SK-N-SH (cell line): Measurements from ENCODE around the gene PTPRC. TPM values are rescaled to one million over a fixed set of nuclear protein-coding genes. Genes with fewer than 3 reads are reported as not detected.

Source experiments
- CTCF ChIA-PET: fragments of 300-600, 350-600 bp; formaldehyde crosslinking; extraction: SDS; loops from one replicate; lab custom pipeline; 2021; lab: Yijun Ruan, JAX
- POLR2A ChIA-PET: fragments of 350-600 bp; sonication (Branson Sonifier 250); formaldehyde crosslinking; extraction: SDS; loops from one replicate; lab custom pipeline; 2020; ENCODE audit warnings: antibody characterized with exemption, inconsistent platforms; lab: Yijun Ruan, JAX
- DNase-seq: peaks from one replicate; pipeline ENCODE4 v3.0.0; 2012
- H2AFZ ChIP-seq: fragments of 200-600 bp; sonication (generic); 2 replicates; pipeline ENCODE4 v1.8.1; 2016; ENCODE audit warnings: antibody characterized with exemption, mild to moderate bottlenecking, low read depth
- H3F3A ChIP-seq: fragments of 200-600 bp; sonication (generic); replicated peaks from 2 replicates; pipeline ENCODE3; 2016; ENCODE audit warnings: antibody characterized with exemption, mild to moderate bottlenecking; ENCODE audit not compliant: insufficient read depth
- H3K27ac ChIP-seq, 2 experiments: fragments of 200-500 bp in 1 of 2; fragments of 200-600 bp in 1 of 2; sonication (Bioruptor generic) in 1 of 2; sonication (generic), shearing (Covaris generic) in 1 of 2; 2 replicates each; pipeline versions ENCODE4 v1.5.1 to v1.6.1; 2014 to 2016; ENCODE audit warnings: low read depth in 2 of 2, inconsistent platforms in 1 of 2, low read length in 1 of 2, mild to moderate bottlenecking in 1 of 2, mixed read lengths in 1 of 2
- H3K27me3 ChIP-seq: fragments of 200-600 bp; sonication (generic), shearing (Covaris generic); 2 replicates; pipeline ENCODE4 v1.6.1; 2016; ENCODE audit warnings: mixed run types; ENCODE audit not compliant: insufficient read depth
- H3K36me3 ChIP-seq, 2 experiments: fragments of 200-500 bp in 1 of 2; fragments of 200-600 bp in 1 of 2; sonication (Bioruptor generic) in 1 of 2; sonication (generic) in 1 of 2; replicated peaks in 1 of 2; 2 replicates each; pipeline versions ENCODE3 to v1.5.1; 2014 to 2016; ENCODE audit warnings: low read length in 1 of 2, mild to moderate bottlenecking in 1 of 2; ENCODE audit not compliant: insufficient read depth in 2 of 2, control insufficient read depth in 1 of 2
- H3K4me1 ChIP-seq, 2 experiments: fragments of 200-500 bp in 1 of 2; fragments of 200-600 bp in 1 of 2; sonication (Bioruptor generic) in 1 of 2; sonication (generic), shearing (Covaris generic) in 1 of 2; 2 replicates each; pipeline versions ENCODE4 v1.5.1 to v1.6.1; 2014 to 2016; ENCODE audit warnings: low read depth in 1 of 2, low read length in 1 of 2, mixed run types in 1 of 2; ENCODE audit not compliant: insufficient read depth in 2 of 2, control insufficient read depth in 1 of 2
- H3K4me2 ChIP-seq: fragments of 200-600 bp; sonication (generic), shearing (Covaris generic); 2 replicates; pipeline ENCODE4 v1.6.1; 2017; ENCODE audit warnings: mixed run types
- H3K4me3 ChIP-seq, 2 experiments: fragments of 200-500 bp in 1 of 2; fragments of 200-600 bp in 1 of 2; sonication (Bioruptor generic) in 1 of 2; sonication (generic), shearing (Covaris generic) in 1 of 2; 2 replicates each; pipeline versions ENCODE4 v1.5.1 to v1.8.1; 2014 to 2016; ENCODE audit warnings: low read depth in 2 of 2, inconsistent platforms in 1 of 2, low read length in 1 of 2, mild to moderate bottlenecking in 1 of 2, mixed read lengths in 1 of 2, moderate library complexity in 1 of 2
- H3K79me2 ChIP-seq: fragments of 200-600 bp; sonication (generic); 2 replicates; pipeline ENCODE4 v1.8.1; 2017; ENCODE audit warnings: mild to moderate bottlenecking; ENCODE audit not compliant: insufficient read depth
- H3K9ac ChIP-seq: fragments of 200-600 bp; sonication (generic); 2 replicates; pipeline ENCODE4 v1.6.1; 2017; ENCODE audit warnings: mixed run types
- H3K9me2 ChIP-seq: fragments of 200-600 bp; sonication (generic); 2 replicates; pipeline ENCODE4 v1.6.1; 2017; ENCODE audit warnings: mixed run types
- H3K9me3 ChIP-seq: fragments of 200-600 bp; sonication (generic); 2 replicates; pipeline ENCODE4 v1.6.1; 2017; ENCODE audit warnings: mixed run types, mild to moderate bottlenecking, moderate library complexity
- H4K20me1 ChIP-seq: fragments of 200-600 bp; sonication (generic); 2 replicates; pipeline ENCODE4 v1.6.1; 2017; ENCODE audit warnings: mild to moderate bottlenecking, mixed run types; ENCODE audit not compliant: insufficient read depth
- CHD2 ChIP-seq: fragments of 150-350 bp; IDR thresholded peaks from 2 replicates; pipeline ENCODE4 v1.6.1; 2018; ENCODE audit warnings: low read length; ENCODE audit not compliant: partially characterized antibody
- ELF1 ChIP-seq: IDR thresholded peaks from 2 replicates; pipeline ENCODE4 v1.4.0; 2012
- EP300 ChIP-seq, 2 experiments: IDR thresholded peaks; 2 replicates each; pipeline versions ENCODE4 v1.4.0 to v1.6.1; 2012; ENCODE audit warnings: borderline replicate concordance in 1 of 2, low read depth in 1 of 2, low read length in 1 of 2
- EZH2phosphoT487 ChIP-seq: fragments of 200-600 bp; sonication (generic); IDR thresholded peaks from 2 replicates; pipeline ENCODE4 v1.6.1; 2017; ENCODE audit warnings: low read depth, mixed run types, mild to moderate bottlenecking, antibody characterized with exemption, moderate library complexity, borderline replicate concordance
- FOSL2 ChIP-seq: IDR thresholded peaks from 2 replicates; pipeline ENCODE4 v1.4.0; 2012; ENCODE audit warnings: low read depth, mild to moderate bottlenecking, moderate library complexity, borderline replicate concordance
- FOXJ3 ChIP-seq: sonication (generic); formaldehyde crosslinking; IDR thresholded peaks from 2 replicates; pipeline ENCODE4 v1.5.1; 2020; ENCODE audit warnings: mild to moderate bottlenecking, missing genetic modification reagents
- FOXM1 ChIP-seq: IDR thresholded peaks from 2 replicates; pipeline ENCODE4 v1.4.0; 2012; ENCODE audit warnings: low read depth, mild to moderate bottlenecking
- GABPA ChIP-seq: IDR thresholded peaks from 2 replicates; pipeline ENCODE4 v1.4.0; 2012; ENCODE audit warnings: low read depth, mild to moderate bottlenecking
- GATA2 ChIP-seq: sonication (generic); formaldehyde crosslinking; IDR thresholded peaks from 2 replicates; pipeline ENCODE4 v1.5.0; 2020; ENCODE audit warnings: mild to moderate bottlenecking, missing genetic modification reagents
- JUND ChIP-seq: IDR thresholded peaks from 2 replicates; pipeline ENCODE4 v1.4.0; 2012
- NFIC ChIP-seq: IDR thresholded peaks from 2 replicates; pipeline ENCODE4 v1.4.0; 2012; ENCODE audit warnings: borderline replicate concordance
- RCOR1 ChIP-seq: fragments of 150-350 bp; IDR thresholded peaks from 2 replicates; pipeline ENCODE4 v1.6.1; 2017; ENCODE audit warnings: antibody characterized with exemption, low read length
- TCF12 ChIP-seq: IDR thresholded peaks from 2 replicates; pipeline ENCODE4 v1.4.0; 2012
- WGBS: methylation state at CpG from one replicate; pipeline ENCODE4 v1.1.6; 2017; ENCODE audit warnings: low lambda C conversion rate; 5-methylcytosine and 5-hydroxymethylcytosine counted together
- polyA plus RNA-seq, 3 experiments: library from polyadenylated mRNA; depleted of rRNA; stranded (reverse); fragments of >200 nt; gene quantifications; 2 replicates each; pipeline ENCODE4 v1.2.3, GENCODE V29; 2012
- TF ChIP-seq, protein P1 (sequence below): IDR thresholded peaks from 2 replicates; pipeline ENCODE4; 2012

Gene PTPRC
- polyA plus RNA-seq, 1 of the 3 experiments (the other 2 are of a cell fraction): 0.03 TPM

DNA sequence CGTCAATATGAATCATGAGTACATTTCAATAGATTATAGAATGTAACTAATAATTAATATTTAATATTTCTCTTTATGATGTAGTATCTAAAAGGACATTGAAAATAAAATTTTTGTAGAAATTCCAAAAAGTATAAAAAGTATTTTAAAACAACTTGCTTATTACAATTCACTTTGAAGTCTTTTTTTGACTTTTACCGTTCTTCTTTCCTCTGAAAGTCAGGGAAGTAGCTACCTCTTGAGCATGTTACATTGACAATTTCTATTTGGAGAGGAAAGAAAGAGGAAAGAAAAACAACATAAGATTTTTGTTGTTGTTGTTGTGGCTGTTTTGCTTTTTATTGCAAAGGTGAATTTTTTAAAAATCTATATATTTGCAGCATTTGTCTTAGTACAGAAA, 1.3 kb downstream of the PTPRC start:
- H3K79me2 ChIP-seq: no peaks in the 10 kb centered on the region
- peaks cover 3 to 9% of the 10 kb centered on the region in 2 experiments; a peak in 2 of 4 replicates for H3K4me1 ChIP-seq
- no peak for DNase-seq
- WGBS: 96% methylated on average over 2 of the region's 2 CpGs
- ChIA-PET CTCF (no interaction called here), POLR2A (no interaction called here)
- no peak overlapping the region for H3K9ac ChIP-seq
- H3F3A ChIP-seq: peaks cover 6% of the 10 kb centered on the region
- H3K27ac ChIP-seq: no peak overlapping the region
- no peak overlapping the region for H2AFZ ChIP-seq
- H3K4me3 ChIP-seq: no peak overlapping the region
- H3K9me2 ChIP-seq: no peaks in the 10 kb centered on the region
- H3K4me2 ChIP-seq: no peak overlapping the region
- peaks cover 6% of the 10 kb centered on the region; the same call in 1 of the 2 replicates for H3K9me3 ChIP-seq
- TF ChIP-seq EP300 (IDR thresholded peaks at IDR 0.05; ENCODE audit: borderline replicate concordance in 1 of 2, low read depth in 1 of 2, low read length in 1 of 2): no peak
- TF ChIP-seq, protein P1, sequence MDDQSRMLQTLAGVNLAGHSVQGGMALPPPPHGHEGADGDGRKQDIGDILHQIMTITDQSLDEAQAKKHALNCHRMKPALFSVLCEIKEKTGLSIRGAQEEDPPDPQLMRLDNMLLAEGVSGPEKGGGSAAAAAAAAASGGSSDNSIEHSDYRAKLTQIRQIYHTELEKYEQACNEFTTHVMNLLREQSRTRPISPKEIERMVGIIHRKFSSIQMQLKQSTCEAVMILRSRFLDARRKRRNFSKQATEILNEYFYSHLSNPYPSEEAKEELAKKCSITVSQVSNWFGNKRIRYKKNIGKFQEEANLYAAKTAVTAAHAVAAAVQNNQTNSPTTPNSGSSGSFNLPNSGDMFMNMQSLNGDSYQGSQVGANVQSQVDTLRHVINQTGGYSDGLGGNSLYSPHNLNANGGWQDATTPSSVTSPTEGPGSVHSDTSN: no peak
- no peak for TF ChIP-seq RCOR1
- no peaks in the 10 kb centered on the region for H3K36me3 ChIP-seq
- no peaks in the 10 kb centered on the region for H4K20me1 ChIP-seq
- H3K27me3 ChIP-seq: no peaks in the 10 kb centered on the region

GRCh38 chr1:198641501-198641900, 2.7 kb downstream of the PTPRC start:
- H3K4me2 ChIP-seq: no peak overlapping the region
- H3K4me1 ChIP-seq: peaks cover 1 to 9% of the 10 kb centered on the region in 2 experiments; a peak in 2 of 4 replicates
- no peaks in the 10 kb centered on the region for H3K79me2 ChIP-seq
- H3F3A ChIP-seq: peaks cover 6% of the 10 kb centered on the region
- no peaks in the 10 kb centered on the region for H3K9me2 ChIP-seq
- WGBS: 100% methylated on average over 2 of the region's 2 CpGs
- peak overlapping the region in 1 of 2 experiments; percentile 40; a peak in 2 of 4 replicates for H3K27ac ChIP-seq
- ChIA-PET POLR2A (no interaction called here), CTCF (no interaction called here)
- H3K27me3 ChIP-seq: no peaks in the 10 kb centered on the region
- no peaks in the 10 kb centered on the region for H4K20me1 ChIP-seq
- H3K9ac ChIP-seq: no peak overlapping the region
- TF ChIP-seq EZH2phosphoT487 (no peak), GATA2 (no peak), FOXM1 (no peak), EP300 (IDR thresholded peaks at IDR 0.05; ENCODE audit: borderline replicate concordance in 1 of 2, low read depth in 1 of 2, low read length in 1 of 2) (peak in 1 of 2 experiments; percentile 59; a peak in 1 of 4 replicates), TCF12 (peak; percentile 63), GABPA (no peak), CHD2 (no peak), ELF1 (no peak), FOXJ3 (no peak), RCOR1 (no peak), FOSL2 (peak; percentile 68; the same call in 1 of the 2 replicates), JUND (peak; percentile 53; the same call in 1 of the 2 replicates), NFIC (no peak)
- TF ChIP-seq, protein P1: peak; percentile 50; the same call in 1 of the 2 replicates
- no peaks in the 10 kb centered on the region for H3K36me3 ChIP-seq
- H2AFZ ChIP-seq: no peak overlapping the region
- H3K9me3 ChIP-seq: peaks cover 6% of the 10 kb centered on the region; the same call in 1 of the 2 replicates
- DNase-seq: no peak
- H3K4me3 ChIP-seq: no peak overlapping the region
